DOHH2 (cell line): ENCODE results near the gene CASZ1.

Experiments used
- H3F3A ChIP-seq: fragments of 200-600 bp; sonication (generic), shearing (Covaris generic); 2 replicates; pipeline ENCODE4 v1.6.0; 2016; ENCODE audit warnings: antibody characterized with exemption, mild to moderate bottlenecking; ENCODE audit not compliant: control insufficient read depth, insufficient read depth
- H3K27ac ChIP-seq: fragments of 200-600 bp; sonication (generic); 2 replicates; pipeline ENCODE4 v1.5.1; 2014; ENCODE audit warnings: low read depth, mild to moderate bottlenecking, low read length, moderate library complexity
- H3K27me3 ChIP-seq: fragments of 200-600 bp; sonication (generic); 2 replicates; pipeline ENCODE4 v1.6.1; 2014; ENCODE audit warnings: mild to moderate bottlenecking, low read length, mixed read lengths; ENCODE audit not compliant: control insufficient read depth
- H3K36me3 ChIP-seq: fragments of 200-600 bp; sonication (generic); 2 replicates; pipeline ENCODE4 v1.6.1; 2014; ENCODE audit warnings: mild to moderate bottlenecking, low read length, moderate library complexity, mixed read lengths; ENCODE audit not compliant: control insufficient read depth
- H3K4me1 ChIP-seq: fragments of 200-600 bp; sonication (generic); 2 replicates; pipeline ENCODE4 v1.6.1; 2014; ENCODE audit warnings: mild to moderate bottlenecking, low read length, mixed read lengths; ENCODE audit not compliant: control insufficient read depth
- H3K4me2 ChIP-seq: fragments of 200-600 bp; sonication (generic); 2 replicates; pipeline ENCODE4 v1.6.0; 2014; ENCODE audit warnings: mild to moderate bottlenecking, low read length, moderate library complexity
- H3K4me3 ChIP-seq: fragments of 200-600 bp; sonication (generic); 2 replicates; pipeline ENCODE4 v1.5.1; 2014; ENCODE audit warnings: mild to moderate bottlenecking, low read length, mixed read lengths
- H3K79me2 ChIP-seq: fragments of 200-600 bp; sonication (generic); 2 replicates; pipeline ENCODE4 v1.6.1; 2014; ENCODE audit warnings: mild to moderate bottlenecking, low read length, mixed read lengths; ENCODE audit not compliant: control insufficient read depth
- H3K9me2 ChIP-seq: fragments of 200-600 bp; sonication (generic); replicated peaks from 2 replicates; pipeline ENCODE4 v1.6.1; 2014; ENCODE audit warnings: mild to moderate bottlenecking, low read length, mixed read lengths; ENCODE audit not compliant: control insufficient read depth
- H3K9me3 ChIP-seq: fragments of 200-600 bp; sonication (generic); 2 replicates; pipeline ENCODE4 v1.6.1; 2014; ENCODE audit warnings: antibody characterized with exemption, low read length, mixed read lengths; ENCODE audit not compliant: control insufficient read depth, insufficient read depth
- H4K20me1 ChIP-seq: fragments of 200-600 bp; sonication (generic); 2 replicates; pipeline ENCODE4 v1.6.0; 2014; ENCODE audit warnings: low read depth, mild to moderate bottlenecking, antibody characterized with exemption, low read length, moderate library complexity; ENCODE audit not compliant: control insufficient read depth, insufficient read depth
- EZH2phosphoT487 ChIP-seq: fragments of 200-600 bp; sonication (generic); IDR thresholded peaks from 2 replicates; pipeline ENCODE4 v1.6.1; 2017; ENCODE audit warnings: borderline replicate concordance, mild to moderate bottlenecking, antibody characterized with exemption, low read length, moderate library complexity, mixed read lengths
- TF ChIP-seq, protein P1 (sequence below): fragments of 200-600 bp; sonication (generic); IDR thresholded peaks from one replicate; pipeline ENCODE4 v1.5.1; 2014; ENCODE audit warnings: antibody characterized with exemption, mild to moderate bottlenecking, low read depth, low read length; ENCODE audit not compliant: poor library complexity, severe bottlenecking

The CASZ1 gene

DNA sequence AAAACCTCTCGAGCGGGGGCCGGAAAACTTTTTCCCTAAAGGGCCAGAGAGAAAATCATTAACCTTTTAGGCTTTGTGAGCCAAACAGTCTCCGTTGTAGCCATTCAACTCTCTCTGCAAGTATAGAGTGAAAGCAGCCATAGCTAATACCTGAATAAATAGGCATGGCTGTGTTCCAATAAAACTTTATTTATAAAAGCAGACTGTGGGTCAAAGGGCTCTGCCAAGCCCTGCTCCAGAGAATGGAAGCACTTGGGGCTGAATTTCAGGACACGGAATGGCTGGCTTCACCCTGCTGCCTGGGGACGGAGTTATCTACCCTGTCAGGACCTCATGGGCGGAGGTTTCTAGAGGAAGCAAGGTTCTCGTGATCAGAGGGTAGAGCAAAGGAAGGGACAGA lies 92.7 kb downstream of the CASZ1 start:
- no peak overlapping the region for H3K27ac ChIP-seq

DNA sequence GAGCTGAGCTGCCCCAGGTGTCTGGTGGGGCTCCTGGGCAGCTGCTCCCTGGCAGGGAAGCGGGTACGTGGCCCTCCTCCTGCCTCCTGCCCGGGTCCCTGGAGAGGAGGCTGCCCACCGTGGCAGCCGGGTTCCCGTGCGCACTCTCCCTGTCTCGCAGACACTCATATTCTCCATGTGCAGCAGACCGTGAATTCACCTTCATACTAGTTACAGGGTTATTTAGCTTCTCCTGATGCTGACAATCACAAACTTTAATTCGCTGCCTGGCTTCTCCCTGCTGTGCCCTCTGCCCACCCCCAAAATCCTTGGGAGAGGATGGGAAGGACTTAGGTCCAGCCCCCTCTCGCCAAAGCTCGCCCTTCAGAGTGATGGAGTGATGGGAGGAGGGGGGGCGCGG lies 95.3 kb downstream of the CASZ1 start:
- no peak overlapping the region for H3K4me2 ChIP-seq
- no peak overlapping the region for H3K27ac ChIP-seq
- H3K4me3 ChIP-seq = no peak overlapping the region
- no peaks in the 10 kb centered on the region for H3K9me3 ChIP-seq
- no peaks in the 10 kb centered on the region for H3K4me1 ChIP-seq
- no peaks in the 10 kb centered on the region for H3K9me2 ChIP-seq
- TF ChIP-seq EZH2phosphoT487 = no peak
- TF ChIP-seq, protein P1, sequence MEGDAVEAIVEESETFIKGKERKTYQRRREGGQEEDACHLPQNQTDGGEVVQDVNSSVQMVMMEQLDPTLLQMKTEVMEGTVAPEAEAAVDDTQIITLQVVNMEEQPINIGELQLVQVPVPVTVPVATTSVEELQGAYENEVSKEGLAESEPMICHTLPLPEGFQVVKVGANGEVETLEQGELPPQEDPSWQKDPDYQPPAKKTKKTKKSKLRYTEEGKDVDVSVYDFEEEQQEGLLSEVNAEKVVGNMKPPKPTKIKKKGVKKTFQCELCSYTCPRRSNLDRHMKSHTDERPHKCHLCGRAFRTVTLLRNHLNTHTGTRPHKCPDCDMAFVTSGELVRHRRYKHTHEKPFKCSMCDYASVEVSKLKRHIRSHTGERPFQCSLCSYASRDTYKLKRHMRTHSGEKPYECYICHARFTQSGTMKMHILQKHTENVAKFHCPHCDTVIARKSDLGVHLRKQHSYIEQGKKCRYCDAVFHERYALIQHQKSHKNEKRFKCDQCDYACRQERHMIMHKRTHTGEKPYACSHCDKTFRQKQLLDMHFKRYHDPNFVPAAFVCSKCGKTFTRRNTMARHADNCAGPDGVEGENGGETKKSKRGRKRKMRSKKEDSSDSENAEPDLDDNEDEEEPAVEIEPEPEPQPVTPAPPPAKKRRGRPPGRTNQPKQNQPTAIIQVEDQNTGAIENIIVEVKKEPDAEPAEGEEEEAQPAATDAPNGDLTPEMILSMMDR = no peak
- H3K36me3 ChIP-seq = no peaks in the 10 kb centered on the region
- H3K79me2 ChIP-seq = no peaks in the 10 kb centered on the region
- no peaks in the 10 kb centered on the region for H3F3A ChIP-seq
- no peaks in the 10 kb centered on the region for H4K20me1 ChIP-seq
- peaks cover 5% of the 10 kb centered on the region; the same call in 1 of the 2 replicates for H3K27me3 ChIP-seq

More for the DNA sequence above, 92.7 kb downstream of the CASZ1 start:
- H3K36me3 ChIP-seq = no peaks in the 10 kb centered on the region
- no peaks in the 10 kb centered on the region for H3K9me3 ChIP-seq
- no peak overlapping the region for H3K4me3 ChIP-seq
- TF ChIP-seq EZH2phosphoT487 = no peak
- TF ChIP-seq, protein P1 = no peak
- no peaks in the 10 kb centered on the region for H3K9me2 ChIP-seq
- no peaks in the 10 kb centered on the region for H3K27me3 ChIP-seq
- no peaks in the 10 kb centered on the region for H3F3A ChIP-seq
- no peaks in the 10 kb centered on the region for H4K20me1 ChIP-seq
- H3K79me2 ChIP-seq = no peaks in the 10 kb centered on the region
- no peak overlapping the region for H3K4me2 ChIP-seq
- no peaks in the 10 kb centered on the region for H3K4me1 ChIP-seq

GRCh38 chr1:10699470-10699835 lies 97.0 kb downstream of the CASZ1 start:
- H3K4me2 ChIP-seq = no peak overlapping the region
- H4K20me1 ChIP-seq = no peaks in the 10 kb centered on the region
- no peaks in the 10 kb centered on the region for H3K9me3 ChIP-seq
- no peaks in the 10 kb centered on the region for H3K9me2 ChIP-seq
- no peaks in the 10 kb centered on the region for H3K79me2 ChIP-seq
- H3K4me3 ChIP-seq = no peak overlapping the region
- peaks cover 3% of the 10 kb centered on the region; the same call in 1 of the 2 replicates for H3K4me1 ChIP-seq
- no peaks in the 10 kb centered on the region for H3K36me3 ChIP-seq
- no peak overlapping the region for H3K27ac ChIP-seq
- no peaks in the 10 kb centered on the region for H3F3A ChIP-seq
- H3K27me3 ChIP-seq = peaks cover 12% of the 10 kb centered on the region
- TF ChIP-seq, protein P1 = no peak
- TF ChIP-seq EZH2phosphoT487 = no peak
